ACC112 (cell line): ENCODE data around the gene CARD10.
A peak's percentile ranks its signal among the peaks of the same experiment; 100 is the strongest.

Experiments used
- H2AFZ ChIP-seq: fragments of 200-600 bp; sonication (generic); one replicate; pipeline ENCODE4 v1.6.0; 2017; ENCODE audit warnings: antibody characterized with exemption, low read length; ENCODE audit not compliant: unreplicated experiment
- H3K27ac ChIP-seq: fragments of 200-600 bp; sonication (generic); 2 replicates; pipeline ENCODE4 v1.5.1; 2014; ENCODE audit warnings: low read depth, mild to moderate bottlenecking, antibody characterized with exemption, low read length, moderate library complexity
- H3K27me3 ChIP-seq: fragments of 200-600 bp; sonication (generic); 2 replicates; pipeline ENCODE4 v1.6.1; 2014; ENCODE audit warnings: mild to moderate bottlenecking, antibody characterized with exemption, low read length, moderate library complexity, mixed read lengths; ENCODE audit not compliant: insufficient read depth
- H3K36me3 ChIP-seq: fragments of 200-600 bp; sonication (generic); 2 replicates; pipeline ENCODE4 v1.6.1; 2016; ENCODE audit warnings: mild to moderate bottlenecking, antibody characterized with exemption, low read length, moderate library complexity, mixed read lengths; ENCODE audit not compliant: insufficient read depth
- H3K4me1 ChIP-seq: fragments of 200-600 bp; sonication (generic); one replicate; pipeline ENCODE4 v1.6.1; 2016; ENCODE audit warnings: low read length, mixed read lengths; ENCODE audit not compliant: insufficient read depth, unreplicated experiment, control insufficient read depth
- H3K4me3 ChIP-seq: fragments of 200-600 bp; sonication (generic); 2 replicates; pipeline ENCODE4 v1.5.1; 2014; ENCODE audit warnings: mild to moderate bottlenecking, low read depth, low read length
- H3K79me2 ChIP-seq: fragments of 200-600 bp; sonication (generic); one replicate; pipeline ENCODE4 v1.6.0; 2016; ENCODE audit warnings: low read length; ENCODE audit not compliant: control insufficient read depth, unreplicated experiment, insufficient read depth

The CARD10 gene

DNA sequence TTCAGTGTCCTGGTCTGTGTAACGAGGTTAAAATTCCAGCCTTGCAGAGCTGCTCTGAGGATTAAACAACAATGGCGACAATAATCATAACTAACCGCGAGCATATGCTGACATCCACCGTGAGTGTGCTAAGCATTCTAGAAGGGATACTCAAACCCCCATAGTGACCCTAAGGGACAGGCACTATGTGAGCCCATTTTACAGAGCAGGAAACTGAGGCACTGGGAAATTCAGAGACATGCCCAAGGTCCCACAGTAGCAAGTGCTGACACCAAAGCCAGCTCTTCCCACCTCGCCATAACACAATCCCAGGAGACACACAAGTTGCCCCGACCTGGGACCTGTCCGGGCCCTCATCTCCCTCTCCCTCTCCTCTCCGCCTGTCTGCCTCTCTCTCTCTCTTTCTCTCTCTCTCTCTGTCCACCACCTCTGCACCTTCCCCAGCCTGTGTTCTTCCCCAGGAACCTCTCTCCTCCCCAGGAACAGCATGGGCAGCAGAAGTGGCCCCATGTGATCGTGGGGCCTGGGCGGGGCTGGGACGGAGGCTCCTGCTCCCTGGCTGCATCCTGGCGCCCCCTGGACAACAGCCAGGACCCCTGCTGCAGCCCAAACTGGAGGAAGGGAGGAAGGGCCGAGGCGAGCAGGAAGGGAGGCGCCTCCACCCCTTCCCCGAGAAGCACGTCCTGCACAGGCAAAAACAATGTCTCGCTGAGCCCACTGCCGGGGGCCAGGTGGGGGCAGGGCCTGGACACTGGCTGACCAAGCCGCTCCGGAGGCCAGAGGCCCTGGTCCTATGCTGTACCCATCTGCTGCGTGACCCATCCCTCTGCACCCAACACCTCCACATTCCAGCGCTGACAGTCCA lies 18.2 kb downstream of the CARD10 start:
- no peaks in the 10 kb centered on the region for H3K27me3 ChIP-seq
- no peaks in the 10 kb centered on the region for H3K79me2 ChIP-seq
- no peak overlapping the region for H3K4me3 ChIP-seq
- H2AFZ ChIP-seq: no peak overlapping the region
- H3K27ac ChIP-seq: no peak overlapping the region
- H3K4me1 ChIP-seq: peaks cover 27% of the 10 kb centered on the region
- no peaks in the 10 kb centered on the region for H3K36me3 ChIP-seq

- Histone ChIP-seq H3K27ac (no peak overlapping the region), H3K27me3 (no peaks in the 10 kb centered on the region), H3K79me2 (no peaks in the 10 kb centered on the region), H3K4me1 (peaks cover 27% of the 10 kb centered on the region), H3K36me3 (no peaks in the 10 kb centered on the region), H2AFZ (no peak overlapping the region), H3K4me3 (no peak overlapping the region)
These were observed 19.2 kb downstream of the CARD10 start for GRCh38 chr22:37499789-37500540.

DNA sequence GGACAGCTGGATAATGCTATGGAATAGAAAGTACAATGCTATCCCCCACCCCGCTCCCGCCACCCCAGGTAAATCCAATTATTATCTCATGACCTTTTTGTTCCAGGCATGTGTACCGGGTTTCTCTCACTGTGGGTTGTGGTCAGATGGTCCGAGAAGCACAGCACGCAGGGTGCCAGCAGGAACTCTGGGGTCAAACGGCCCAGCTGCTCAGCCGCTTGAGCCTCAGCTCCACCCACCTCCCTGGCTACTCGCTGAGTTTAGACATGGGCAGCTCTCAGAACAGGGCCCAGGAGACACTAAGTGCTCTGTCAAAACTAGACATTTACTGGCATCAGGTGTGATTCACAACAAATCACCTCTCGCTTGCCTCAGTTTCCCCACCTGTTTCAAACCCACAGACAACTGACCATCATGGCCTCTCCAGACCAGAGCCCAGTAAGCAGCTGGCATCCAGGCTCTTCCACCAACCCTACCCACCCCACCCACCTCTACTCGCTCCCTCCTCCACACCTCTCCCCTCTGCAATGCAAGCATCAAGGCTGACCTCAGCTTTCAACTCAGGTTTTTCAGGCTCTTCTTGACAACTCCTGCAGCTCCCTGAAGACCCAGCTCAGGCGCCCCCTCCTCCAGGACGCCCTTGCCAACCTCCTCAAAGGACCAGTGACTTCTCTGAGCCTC lies 20.0 kb downstream of the CARD10 start:
- no peaks in the 10 kb centered on the region for H3K79me2 ChIP-seq
- H3K27me3 ChIP-seq: no peaks in the 10 kb centered on the region
- no peak overlapping the region for H2AFZ ChIP-seq
- no peak overlapping the region for H3K4me3 ChIP-seq
- H3K4me1 ChIP-seq: peaks cover 27% of the 10 kb centered on the region
- no peak overlapping the region for H3K27ac ChIP-seq
- no peaks in the 10 kb centered on the region for H3K36me3 ChIP-seq

DNA sequence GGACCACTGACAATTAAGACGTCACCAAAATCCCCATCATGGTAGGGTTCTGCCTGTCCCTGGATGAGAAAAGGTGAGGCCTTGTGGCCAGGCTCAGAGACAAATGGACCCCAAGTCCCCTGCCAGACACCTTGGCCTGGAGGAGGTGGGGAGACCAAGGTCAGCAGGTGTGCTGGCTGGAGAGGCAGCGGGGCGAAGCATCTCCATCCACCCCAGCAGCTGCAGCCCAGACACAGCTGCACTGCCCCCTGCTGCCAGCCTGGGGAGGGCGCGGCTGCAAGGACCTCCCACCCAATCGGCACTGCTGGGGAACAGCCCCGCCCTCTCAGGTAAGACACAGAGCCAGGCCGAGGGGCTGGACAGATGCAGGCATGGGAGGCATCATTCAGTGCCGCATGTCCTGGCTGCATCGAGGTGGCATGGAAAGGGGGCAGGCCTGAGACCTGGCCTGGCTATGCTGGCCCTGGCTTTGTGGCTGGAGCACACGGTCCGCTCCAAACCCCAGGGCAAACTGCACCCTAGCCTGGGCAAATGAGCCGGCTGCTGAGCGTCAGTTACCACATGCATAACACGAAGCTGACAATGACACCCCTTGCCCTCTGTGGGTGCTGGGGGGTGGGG lies 20.8 kb downstream of the CARD10 start:
- Histone ChIP-seq H3K27me3 (no peaks in the 10 kb centered on the region), H3K4me1 (peaks cover 27% of the 10 kb centered on the region), H3K4me3 (no peak overlapping the region), H3K36me3 (no peaks in the 10 kb centered on the region), H2AFZ (no peak overlapping the region), H3K79me2 (no peaks in the 10 kb centered on the region), H3K27ac (0 out of 2 replicates have a peak overlapping the region, but pooled peaks have one; percentile 76)

DNA sequence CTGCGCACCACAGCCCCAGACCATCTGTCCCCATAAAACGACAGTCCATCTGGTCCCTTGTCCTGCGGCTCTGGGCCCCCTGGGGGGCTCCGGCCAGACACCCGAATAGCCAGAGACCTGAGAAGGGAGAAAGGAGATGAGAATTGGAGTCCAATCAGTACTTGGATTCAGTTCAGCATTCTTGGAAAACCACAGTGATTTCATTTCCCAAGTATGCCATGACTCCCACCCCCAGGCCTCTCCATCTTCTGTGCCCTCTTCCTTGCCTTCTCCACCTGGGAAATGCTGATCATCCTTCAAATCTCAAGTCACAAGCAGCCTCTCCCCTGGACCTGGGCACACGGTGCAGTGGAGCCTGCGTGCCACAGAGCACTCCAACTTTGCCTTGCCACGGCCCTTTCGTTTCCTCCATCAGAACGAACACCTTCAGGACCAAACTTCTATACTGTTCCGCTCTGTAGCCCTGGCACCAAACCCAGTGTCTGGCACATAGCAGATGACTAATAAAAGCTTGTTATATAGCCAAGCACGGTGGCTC lies 22.1 kb downstream of the CARD10 start:
- Histone ChIP-seq H3K36me3 (no peaks in the 10 kb centered on the region), H3K27me3 (no peaks in the 10 kb centered on the region), H3K79me2 (no peaks in the 10 kb centered on the region), H2AFZ (no peak overlapping the region), H3K4me1 (peaks cover 25% of the 10 kb centered on the region), H3K27ac (peak overlapping the region; percentile 76), H3K4me3 (no peak overlapping the region)

- Histone ChIP-seq H3K4me3 (no peak overlapping the region), H3K4me1 (peaks cover 20% of the 10 kb centered on the region), H3K79me2 (no peaks in the 10 kb centered on the region), H3K27ac (peak overlapping the region; percentile 76), H3K36me3 (no peaks in the 10 kb centered on the region), H3K27me3 (no peaks in the 10 kb centered on the region), H2AFZ (no peak overlapping the region)
These were observed 22.6 kb downstream of the CARD10 start for GRCh38 chr22:37496651-37497050.

DNA sequence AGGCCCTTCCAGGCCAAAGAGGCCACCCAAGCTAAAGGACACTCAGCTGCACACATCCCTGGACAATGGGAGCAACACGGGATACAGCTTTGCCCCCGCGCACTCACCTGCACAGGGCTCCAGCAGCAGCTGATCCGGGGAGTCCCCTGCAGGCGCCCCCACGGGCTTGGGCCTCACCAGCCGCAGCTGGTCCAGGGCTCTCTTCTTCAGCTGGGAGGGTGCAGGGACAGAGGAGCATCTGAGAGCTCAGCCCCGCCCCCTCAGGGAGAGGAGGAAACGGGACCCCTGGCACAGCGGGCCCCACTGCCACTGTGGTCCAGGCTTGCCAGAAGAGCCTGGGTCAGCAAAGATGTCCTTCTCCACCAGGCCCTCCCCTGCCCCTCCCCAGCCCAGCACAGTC lies 25.2 kb downstream of the CARD10 start:
- H3K4me3 ChIP-seq: no peak overlapping the region
- no peaks in the 10 kb centered on the region for H3K36me3 ChIP-seq
- no peak overlapping the region for H2AFZ ChIP-seq
- H3K27ac ChIP-seq: no peak overlapping the region
- no peaks in the 10 kb centered on the region for H3K79me2 ChIP-seq
- H3K27me3 ChIP-seq: no peaks in the 10 kb centered on the region
- H3K4me1 ChIP-seq: peaks cover 15% of the 10 kb centered on the region

DNA sequence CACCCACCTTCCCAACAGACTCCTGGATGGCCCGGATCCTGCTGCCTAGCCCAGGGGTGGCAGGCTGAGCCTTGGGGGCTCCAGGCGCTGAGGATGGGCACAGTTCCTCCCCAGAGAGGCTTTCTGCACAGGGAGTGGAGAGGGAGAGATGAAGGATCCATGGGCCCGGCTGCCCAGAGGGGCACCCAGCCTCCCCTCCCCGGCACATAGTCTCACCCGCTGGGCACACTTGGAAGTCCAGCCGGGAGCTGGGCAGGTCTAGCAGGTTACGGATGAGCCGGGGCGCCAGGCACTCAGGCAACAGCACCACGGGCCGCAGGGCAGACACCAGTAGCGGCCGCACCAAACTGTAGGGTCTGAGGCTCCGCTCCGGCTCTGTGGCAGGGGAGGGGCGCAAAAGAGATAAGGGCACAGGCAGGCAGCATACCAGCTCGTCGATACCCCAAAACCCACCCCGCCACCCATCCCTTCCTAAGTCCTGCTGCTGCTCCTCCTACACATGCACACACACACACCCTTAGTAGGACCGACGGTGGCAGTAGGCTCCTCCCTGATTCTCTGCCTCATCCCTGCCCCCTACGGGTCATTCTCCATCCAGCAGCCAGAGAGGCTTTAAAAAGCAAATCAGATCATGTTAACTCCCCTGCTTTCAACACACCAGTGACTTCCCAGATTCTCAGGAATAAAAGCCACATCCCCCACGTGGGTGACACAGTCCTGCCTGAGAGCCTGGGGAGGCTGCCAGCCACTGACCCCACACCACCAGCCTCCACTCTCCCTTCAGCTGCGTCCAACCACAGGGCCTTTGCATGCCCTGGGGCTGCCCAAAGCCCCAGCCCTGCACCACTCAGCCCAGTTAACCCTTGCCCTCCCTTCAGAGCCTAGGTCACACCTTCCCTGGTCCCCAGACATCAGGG lies 26.5 kb downstream of the CARD10 start:
- no peak overlapping the region for H3K27ac ChIP-seq
- no peaks in the 10 kb centered on the region for H3K36me3 ChIP-seq
- peaks cover 9% of the 10 kb centered on the region for H3K4me1 ChIP-seq
- no peaks in the 10 kb centered on the region for H3K79me2 ChIP-seq
- H3K27me3 ChIP-seq: no peaks in the 10 kb centered on the region
- H3K4me3 ChIP-seq: no peak overlapping the region
- H2AFZ ChIP-seq: no peak overlapping the region

GRCh38 chr22:37491559-37492427 lies 27.4 kb downstream of the CARD10 start:
- Histone ChIP-seq H2AFZ (no peak overlapping the region), H3K4me3 (no peak overlapping the region), H3K79me2 (no peaks in the 10 kb centered on the region), H3K27me3 (no peaks in the 10 kb centered on the region), H3K36me3 (no peaks in the 10 kb centered on the region), H3K27ac (no peak overlapping the region), H3K4me1 (peaks cover 1% of the 10 kb centered on the region)
